ENCODE data around the gene PRDM1.

GRCh38 chr6:106133040-106133439 is 46.9 kb downstream of the PRDM1 start:
- TF ChIP-seq CSDC2 (CRISPR knock-in tag; IDR thresholded peaks at IDR 0.05) (no peak), PPARA (CRISPR knock-in tag; IDR thresholded peaks at IDR 0.05; ENCODE audit: borderline replicate concordance) (no peak), ZNF8 (CRISPR knock-in tag; IDR thresholded peaks at IDR 0.05) (no peak), PATZ1 (CRISPR knock-in tag; IDR thresholded peaks at IDR 0.05; ENCODE audit: borderline replicate concordance) (no peak), RARB (CRISPR knock-in tag; IDR thresholded peaks at IDR 0.05) (no peak), SNAI2 (CRISPR knock-in tag; IDR thresholded peaks at IDR 0.05) (no peak), ZC3H10 (CRISPR knock-in tag; IDR thresholded peaks at IDR 0.05) (no peak), GLIS3 (CRISPR knock-in tag; IDR thresholded peaks at IDR 0.05) (no peak), ARNTL (CRISPR knock-in tag; IDR thresholded peaks at IDR 0.05; ENCODE audit: borderline replicate concordance, low read depth) (no peak), CSRNP3 (CRISPR knock-in tag; IDR thresholded peaks at IDR 0.05) (no peak), POU6F1 (CRISPR knock-in tag; IDR thresholded peaks at IDR 0.05; ENCODE audit: borderline replicate concordance, low read depth) (no peak)
